GM18526 (cell line): ENCODE data around the gene MTMR10.

Experiments
- POLR2A ChIP-seq: IDR thresholded peaks from 3 replicates; pipeline ENCODE4 v1.6.1; 2011; ENCODE audit not compliant: insufficient read length; ENCODE audit errors: extremely low read depth

MTMR10 gene

GRCh38 chr15:30943654-30944335 is 47.6 kb downstream of the MTMR10 start:
- TF ChIP-seq POLR2A = no peak

DNA sequence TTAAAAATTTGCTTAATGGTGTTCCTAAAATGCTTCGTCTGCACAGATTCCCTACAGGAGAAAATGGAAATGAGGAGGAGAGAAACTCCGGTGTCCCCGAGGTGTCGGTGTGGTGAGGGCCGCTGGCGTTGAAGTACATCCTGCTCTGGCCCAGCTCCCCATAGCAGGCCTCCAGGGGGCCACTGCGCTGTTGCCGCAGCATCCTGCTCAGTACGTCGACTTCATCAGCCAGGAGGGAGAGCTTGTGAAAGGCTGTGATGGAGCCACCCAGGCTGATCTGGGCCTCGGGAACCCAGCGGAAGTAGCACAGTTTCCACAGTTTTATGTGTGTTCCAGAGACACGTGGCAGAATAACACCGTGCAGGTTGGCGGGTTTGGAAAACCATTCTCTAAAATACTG is 49.9 kb downstream of the MTMR10 start:
- no peak for TF ChIP-seq POLR2A

DNA sequence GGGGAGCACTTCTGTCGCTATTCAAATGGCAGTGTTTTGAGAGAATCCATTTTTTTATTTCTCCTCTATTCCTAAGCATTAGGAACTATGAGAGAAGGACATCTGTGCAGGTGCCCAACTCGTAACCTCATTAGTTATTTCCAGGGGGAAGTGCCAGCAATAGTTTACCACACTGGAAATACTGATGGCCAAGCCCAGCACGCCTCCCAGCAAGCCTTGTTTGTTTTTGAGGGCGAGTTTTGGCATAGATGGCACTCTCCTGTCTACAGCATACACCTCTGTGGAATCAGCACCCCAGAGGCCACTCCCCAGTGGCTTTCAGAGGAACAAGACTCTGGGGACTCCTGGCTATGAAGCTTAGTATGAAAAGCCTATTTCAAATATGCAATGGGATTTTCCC is 51.1 kb downstream of the MTMR10 start:
- no peak for TF ChIP-seq POLR2A

GRCh38 chr15:30939161-30939560 is 52.3 kb downstream of the MTMR10 start:
- no peak for TF ChIP-seq POLR2A

DNA sequence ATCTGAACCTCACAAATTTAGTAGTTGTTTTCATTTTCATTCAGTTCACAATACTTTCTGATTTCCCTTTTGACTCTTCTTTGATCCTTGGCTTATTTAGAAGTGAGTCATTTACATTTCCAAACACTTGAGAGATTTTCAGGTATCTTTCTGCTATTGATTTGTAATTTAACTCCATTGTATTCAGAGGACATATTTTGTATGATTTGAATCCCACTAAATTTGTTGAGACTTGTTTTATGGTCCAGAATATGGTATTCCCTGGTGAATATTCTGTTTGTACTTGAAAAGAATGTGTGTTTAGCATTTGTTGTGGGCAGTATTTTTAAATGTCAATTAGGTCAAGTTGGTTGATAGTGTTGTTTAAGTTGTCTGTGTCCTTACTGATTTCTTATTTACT is 58.1 kb downstream of the MTMR10 start:
- TF ChIP-seq POLR2A = no peak

- no peak for TF ChIP-seq POLR2A
Measured at GRCh38 chr15:30930422-30930821, 61.0 kb downstream of the MTMR10 start.

DNA sequence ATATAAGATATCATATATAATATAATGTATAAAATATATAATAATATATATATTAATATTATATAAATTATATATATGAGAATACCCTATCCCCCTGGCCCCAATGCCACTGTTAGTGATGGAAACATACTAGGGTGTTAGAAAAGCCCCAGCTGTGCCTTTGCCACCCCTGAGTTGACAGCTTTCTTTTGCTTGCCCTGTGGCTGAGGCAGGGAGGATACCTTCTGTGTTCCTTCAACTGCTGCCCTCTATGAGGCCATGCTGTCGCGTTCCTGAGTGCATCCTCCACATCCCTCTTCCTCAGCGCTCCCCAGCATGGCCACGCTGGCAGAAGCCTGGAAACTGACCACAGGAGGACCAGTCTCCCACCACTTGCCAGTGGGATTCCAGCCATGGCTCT is 61.4 kb downstream of the MTMR10 start:
- no peak for TF ChIP-seq POLR2A

DNA sequence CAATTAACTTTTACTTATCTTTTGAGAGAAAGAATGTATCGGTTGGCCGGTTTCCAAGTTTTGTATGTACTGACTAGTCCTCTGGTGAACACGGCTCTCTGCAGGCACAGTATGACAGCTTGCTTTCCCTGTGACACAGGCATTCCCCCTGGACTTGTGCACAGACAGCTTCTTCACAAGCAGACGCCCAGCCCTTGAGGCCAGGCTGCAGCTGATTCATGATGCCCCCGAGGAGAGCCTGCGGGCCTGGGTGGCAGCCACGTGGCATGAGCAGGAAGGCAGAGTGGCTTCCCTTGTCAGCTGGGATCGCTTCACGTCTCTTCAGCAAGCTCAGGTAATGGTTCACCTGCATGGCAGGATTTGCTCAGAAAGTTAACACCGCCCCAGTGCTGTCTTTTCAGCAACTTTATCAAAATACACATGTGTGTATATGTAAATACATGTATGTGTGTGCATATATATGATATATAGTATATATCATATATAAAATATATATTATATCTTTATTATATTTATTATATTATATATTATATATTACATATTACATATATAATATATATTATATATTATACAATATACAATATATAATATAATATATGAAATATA is 62.3 kb downstream of the MTMR10 start:
- no peak for TF ChIP-seq POLR2A

- TF ChIP-seq POLR2A = no peak
Measured at GRCh38 chr15:30928076-30928475, 63.4 kb downstream of the MTMR10 start.

GRCh38 chr15:30927148-30927761 is 64.2 kb downstream of the MTMR10 start:
- no peak for TF ChIP-seq POLR2A

GRCh38 chr15:30926161-30926560 is 65.3 kb downstream of the MTMR10 start:
- no peak for TF ChIP-seq POLR2A

DNA sequence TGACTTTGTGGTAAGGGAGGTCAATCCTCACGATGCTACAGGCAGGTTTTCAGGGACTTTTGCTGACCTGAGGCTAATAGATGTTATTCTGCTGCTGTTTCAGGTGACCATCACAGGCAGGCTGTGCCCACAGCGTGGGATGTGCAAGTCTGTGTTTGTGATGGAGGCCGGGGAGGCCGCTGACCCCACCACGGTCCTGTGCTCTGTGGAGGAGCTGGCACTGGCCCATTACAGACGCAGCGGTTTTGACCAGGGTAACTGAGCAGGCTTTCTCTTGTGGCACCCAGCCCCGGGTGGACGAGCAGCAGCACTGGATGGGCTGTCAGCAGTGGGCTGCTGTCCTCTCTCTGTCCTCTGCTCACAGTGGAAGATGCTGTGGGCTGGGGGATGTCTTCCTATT is 65.7 kb downstream of the MTMR10 start:
- TF ChIP-seq POLR2A = no peak

GRCh38 chr15:30924353-30924752 is 67.1 kb downstream of the MTMR10 start:
- no peak for TF ChIP-seq POLR2A

GRCh38 chr15:30923429-30923828 is 68.0 kb downstream of the MTMR10 start:
- TF ChIP-seq POLR2A = no peak

DNA sequence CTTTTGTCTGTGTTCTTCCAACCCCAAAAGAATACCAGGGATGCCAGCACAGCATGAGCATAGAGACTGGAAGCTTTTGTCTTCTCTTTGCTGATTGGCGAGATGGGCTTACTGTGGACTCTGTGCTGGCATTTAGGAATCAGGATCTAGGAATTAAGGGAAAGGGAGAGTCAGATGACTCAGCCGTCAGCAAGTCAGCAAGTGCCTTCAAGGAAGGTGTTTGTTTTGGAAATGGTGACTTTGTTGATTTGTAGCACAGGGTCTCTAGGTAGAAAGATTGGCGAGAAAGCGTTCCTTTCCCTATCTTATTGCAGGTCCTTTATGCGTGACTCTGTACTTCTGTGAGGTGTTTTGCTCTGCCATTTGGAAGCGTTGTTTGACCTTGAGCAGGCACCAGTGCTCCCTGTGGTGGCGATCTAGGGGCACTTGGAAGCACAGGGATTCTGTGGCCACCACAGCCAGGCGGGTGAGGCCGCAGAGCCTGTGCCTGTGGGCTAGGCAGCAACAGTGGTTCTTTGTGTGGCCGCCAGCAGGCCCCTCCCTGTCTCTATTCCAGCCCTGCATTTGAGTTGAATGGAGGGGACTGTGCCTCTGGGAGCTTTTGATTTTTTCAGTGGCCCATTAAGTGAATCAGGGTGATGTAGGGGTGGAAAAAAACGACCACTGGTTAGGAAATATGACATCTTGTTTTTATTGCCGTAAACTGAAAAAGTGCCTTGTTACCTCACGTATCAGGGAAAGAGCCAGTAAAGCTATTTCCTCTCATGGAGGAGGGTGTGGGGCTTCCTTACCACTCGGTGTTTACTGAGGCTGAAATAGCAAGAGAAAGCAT is 68.7 kb downstream of the MTMR10 start:
- TF ChIP-seq POLR2A = no peak
